ENCODE results near the gene SPTLC1. TPM values are rescaled to one million over a fixed set of nuclear protein-coding genes. Genes with fewer than 3 reads are reported as not detected.

SPTLC1 gene
- total and polyA plus RNA-seq, 2 donors (not counting 1 experiment from before 2014, with no cell fraction given) = 26.6 to 53.5 TPM

- H3K36me3 ChIP-seq (replicated peaks in 1 of 2; ENCODE audit: control extremely low read depth in 1 of 2, control insufficient read depth in 1 of 2, extremely low read depth in 1 of 2, insufficient read depth in 2 of 2, low read length in 1 of 2) = peaks cover 9 to 70% of the 10 kb centered on the region in 2 experiments
- Mint-ChIP-seq H3K4me1 (no peaks in the 10 kb centered on the region), H3K27ac (no peak overlapping the region), H3K9me3 (ENCODE audit: insufficient read depth) (peaks cover 12% of the 10 kb centered on the region), H3K4me3 (no peak overlapping the region), H3K27me3 (no peaks in the 10 kb centered on the region)
- no peak overlapping the region for H3K9ac ChIP-seq (ENCODE audit: low read length)
- H3K4me1 ChIP-seq (ENCODE audit: control insufficient read depth in 2 of 2, insufficient read depth in 2 of 2, low read length in 2 of 2) = no peaks in the 10 kb centered on the region
- intact Hi-C loops (cut with micrococcal nuclease) = no loop called here
- no peak overlapping the region for H3K4me3 ChIP-seq (ENCODE audit: control extremely low read depth in 1 of 5, extremely low read depth in 1 of 5, insufficient read depth in 1 of 5, low read depth in 2 of 5, low read length in 4 of 5)
- TF ChIP-seq EZH2 (IDR thresholded peaks at IDR 0.05; ENCODE audit: borderline replicate concordance, insufficient read depth, low read depth, low read length, poor library complexity, severe bottlenecking) (no peak), CTCF (IDR thresholded peaks at IDR 0.05) (no peak)
- CTCF ChIA-PET = no interaction called here
- peaks cover 3 to 15% (median 10%) of the 10 kb centered on the region in 3 donors for H3K9me3 ChIP-seq (ENCODE audit: control extremely low read depth in 1 of 3, control insufficient read depth in 2 of 3, insufficient read depth in 1 of 3, low read length in 2 of 3)
- POLR2A ChIA-PET = no interaction called here
- no peaks in the 10 kb centered on the region for H3K27me3 ChIP-seq (replicated peaks in 1 of 4; ENCODE audit: control extremely low read depth in 1 of 4, control insufficient read depth in 3 of 4, insufficient read depth in 4 of 4, low read length in 3 of 4)
- no peak overlapping the region for H2AFZ ChIP-seq (ENCODE audit: insufficient read depth, low read depth, low read length, poor library complexity, severe bottlenecking)
- no peaks in the 10 kb centered on the region for H4K20me1 ChIP-seq (ENCODE audit: control insufficient read depth, insufficient read depth, low read length, poor library complexity, severe bottlenecking)
- ATAC-seq (ENCODE audit: low read depth) (no peak), DNase-seq (no peak)
- no peak overlapping the region for H3K27ac ChIP-seq (ENCODE audit: low read length in 2 of 2)
- no CpG with 5 or more reads among the region's 1 CpG for WGBS (ENCODE audit: insufficient coverage)
- no peak overlapping the region for H3K4me2 ChIP-seq (replicated peaks; ENCODE audit: low read depth, low read length, poor library complexity, severe bottlenecking)
- H3K79me2 ChIP-seq (ENCODE audit: control insufficient read depth, insufficient read depth, low read length) = no peaks in the 10 kb centered on the region
These were observed 73.0 kb downstream of the SPTLC1 start for GRCh38 chr9:92042260-92042659.

- Mint-ChIP-seq H3K27me3 (no peaks in the 10 kb centered on the region), H3K27ac (no peak overlapping the region), H3K4me3 (no peak overlapping the region), H3K4me1 (no peaks in the 10 kb centered on the region), H3K9me3 (ENCODE audit: insufficient read depth) (no peaks in the 10 kb centered on the region)
- intact Hi-C loops (cut with micrococcal nuclease) = no loop called here
- ATAC-seq (ENCODE audit: low read depth) (no peak), DNase-seq (no peak)
- H2AFZ ChIP-seq (ENCODE audit: insufficient read depth, low read depth, low read length, poor library complexity, severe bottlenecking) = no peak overlapping the region
- WGBS (ENCODE audit: insufficient coverage) = 100% methylated on average over 1 of the region's 2 CpGs
- H3K4me3 ChIP-seq (ENCODE audit: control extremely low read depth in 1 of 5, extremely low read depth in 1 of 5, insufficient read depth in 1 of 5, low read depth in 2 of 5, low read length in 4 of 5) = no peak overlapping the region
- no peak overlapping the region for H3K9ac ChIP-seq (ENCODE audit: low read length)
- H3K4me1 ChIP-seq (ENCODE audit: control insufficient read depth in 2 of 2, insufficient read depth in 2 of 2, low read length in 2 of 2) = no peaks in the 10 kb centered on the region
- peaks cover 0 to 1% (median 1%) of the 10 kb centered on the region in 3 donors for H3K9me3 ChIP-seq (ENCODE audit: control extremely low read depth in 1 of 3, control insufficient read depth in 2 of 3, insufficient read depth in 1 of 3, low read length in 2 of 3)
- no peaks in the 10 kb centered on the region for H4K20me1 ChIP-seq (ENCODE audit: control insufficient read depth, insufficient read depth, low read length, poor library complexity, severe bottlenecking)
- H3K4me2 ChIP-seq (replicated peaks; ENCODE audit: low read depth, low read length, poor library complexity, severe bottlenecking) = no peak overlapping the region
- no peaks in the 10 kb centered on the region for H3K27me3 ChIP-seq (replicated peaks in 1 of 4; ENCODE audit: control extremely low read depth in 1 of 4, control insufficient read depth in 3 of 4, insufficient read depth in 4 of 4, low read length in 3 of 4)
- H3K79me2 ChIP-seq (ENCODE audit: control insufficient read depth, insufficient read depth, low read length) = no peaks in the 10 kb centered on the region
- ChIA-PET POLR2A (no interaction called here), CTCF (no interaction called here)
- peaks cover 9 to 59% of the 10 kb centered on the region in 2 experiments for H3K36me3 ChIP-seq (replicated peaks in 1 of 2; ENCODE audit: control extremely low read depth in 1 of 2, control insufficient read depth in 1 of 2, extremely low read depth in 1 of 2, insufficient read depth in 2 of 2, low read length in 1 of 2)
- TF ChIP-seq CTCF (IDR thresholded peaks at IDR 0.05) (no peak), EZH2 (IDR thresholded peaks at IDR 0.05; ENCODE audit: borderline replicate concordance, insufficient read depth, low read depth, low read length, poor library complexity, severe bottlenecking) (no peak)
- no peak overlapping the region for H3K27ac ChIP-seq (ENCODE audit: low read length in 2 of 2)
These were observed 78.5 kb downstream of the SPTLC1 start for GRCh38 chr9:92036756-92037155.
